Tibial artery (tissue), 4 donors: ENCODE results near the gene KLHDC8B.

Source experiments
- DNase-seq, 2 donors: peaks; one replicate each; pipeline ENCODE4 v3.0.0-alpha.2; 2019
- H3K27ac ChIP-seq, 2 donors: fragments of 200-600 bp; sonication (generic) in 1 of 2; 1 replicate in 1 of 2; 2 replicates in 1 of 2; pipeline ENCODE4 v1.5.1; 2018 to 2019; ENCODE audit warnings: mild to moderate bottlenecking in 1 of 2
- H3K27me3 ChIP-seq, 2 donors: fragments of 200-600 bp; sonication (generic) in 1 of 2; one replicate each; pipeline versions ENCODE4 v1.5.1 to v1.6.0; 2016 to 2019
- H3K36me3 ChIP-seq, 3 donors: fragments of 200-600 bp; sonication (generic) in 2 of 3; one replicate each; pipeline ENCODE4 v1.5.1; 2016 to 2019; ENCODE audit warnings: mild to moderate bottlenecking in 2 of 3
- H3K4me1 ChIP-seq, 4 donors: fragments of 200-600 bp; sonication (generic) in 2 of 4; 1 replicate in 3 of 4; 2 replicates in 1 of 4; pipeline ENCODE4 v1.5.1; 2016 to 2019
- H3K4me3 ChIP-seq, 2 donors: fragments of 200-600 bp; sonication (generic) in 1 of 2; 1 replicate in 1 of 2; 2 replicates in 1 of 2; pipeline ENCODE4 v1.5.1; 2018 to 2019; ENCODE audit warnings: mild to moderate bottlenecking in 2 of 2
- H3K9me3 ChIP-seq, 3 donors: fragments of 200-600 bp; sonication (generic) in 1 of 3; one replicate each; pipeline ENCODE4 v1.5.1; 2016 to 2019
- intact Hi-C: fragments of 100-400 bp; cut with DNase I; formaldehyde crosslinking; loops from one replicate; pipeline ENCODE4 v1.15.0; 2023; ENCODE audit warnings: low total_unique reads
- TF ChIP-seq, protein P1 (sequence below), 2 experiments: fragments of 200-600 bp in 1 of 2; fragments of 450-650 bp in 1 of 2; IDR thresholded peaks; one replicate each; pipeline ENCODE4 v1.5.1; 2017 to 2019; ENCODE audit warnings: antibody characterized with exemption in 2 of 2, mild to moderate bottlenecking in 1 of 2, moderate library complexity in 1 of 2

KLHDC8B gene

DNA sequence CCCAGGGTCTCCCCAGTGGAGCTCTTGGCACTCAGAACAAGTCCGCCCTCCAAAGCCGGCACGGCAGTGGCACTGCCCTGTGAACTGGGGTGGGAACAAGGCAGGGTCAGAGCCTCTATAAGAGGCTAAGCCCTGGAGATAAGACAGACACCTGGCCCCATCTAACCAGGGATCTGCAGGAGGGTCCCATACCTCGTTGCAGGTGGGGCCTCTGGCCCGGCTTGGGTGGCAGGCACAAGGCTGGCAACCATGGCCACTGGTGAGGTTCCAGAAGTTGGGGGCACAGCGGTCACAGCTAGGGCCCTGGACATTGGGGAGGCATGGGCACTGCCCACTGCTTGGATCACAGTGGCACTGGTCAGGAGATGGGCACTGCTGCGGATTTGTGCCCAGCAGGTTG is 47.2 kb upstream of the KLHDC8B start:
- DNase-seq = no peak
- H3K36me3 ChIP-seq = peaks cover 69 to 82% (median 78%) of the 10 kb centered on the region in 3 donors
- H3K4me3 ChIP-seq = no peak overlapping the region
- H3K4me1 ChIP-seq = peaks cover 4 to 18% (median 10%) of the 10 kb centered on the region in 4 donors
- intact Hi-C loops = no loop called here
- H3K27me3 ChIP-seq = no peaks in the 10 kb centered on the region
- H3K27ac ChIP-seq = no peak overlapping the region
- H3K9me3 ChIP-seq = no peaks in the 10 kb centered on the region
- TF ChIP-seq, protein P1, sequence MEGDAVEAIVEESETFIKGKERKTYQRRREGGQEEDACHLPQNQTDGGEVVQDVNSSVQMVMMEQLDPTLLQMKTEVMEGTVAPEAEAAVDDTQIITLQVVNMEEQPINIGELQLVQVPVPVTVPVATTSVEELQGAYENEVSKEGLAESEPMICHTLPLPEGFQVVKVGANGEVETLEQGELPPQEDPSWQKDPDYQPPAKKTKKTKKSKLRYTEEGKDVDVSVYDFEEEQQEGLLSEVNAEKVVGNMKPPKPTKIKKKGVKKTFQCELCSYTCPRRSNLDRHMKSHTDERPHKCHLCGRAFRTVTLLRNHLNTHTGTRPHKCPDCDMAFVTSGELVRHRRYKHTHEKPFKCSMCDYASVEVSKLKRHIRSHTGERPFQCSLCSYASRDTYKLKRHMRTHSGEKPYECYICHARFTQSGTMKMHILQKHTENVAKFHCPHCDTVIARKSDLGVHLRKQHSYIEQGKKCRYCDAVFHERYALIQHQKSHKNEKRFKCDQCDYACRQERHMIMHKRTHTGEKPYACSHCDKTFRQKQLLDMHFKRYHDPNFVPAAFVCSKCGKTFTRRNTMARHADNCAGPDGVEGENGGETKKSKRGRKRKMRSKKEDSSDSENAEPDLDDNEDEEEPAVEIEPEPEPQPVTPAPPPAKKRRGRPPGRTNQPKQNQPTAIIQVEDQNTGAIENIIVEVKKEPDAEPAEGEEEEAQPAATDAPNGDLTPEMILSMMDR (IDR thresholded peaks at IDR 0.05) = no peak

- intact Hi-C loops = no loop called here
- DNase-seq = no peak
These were observed 46.3 kb upstream of the KLHDC8B start for GRCh38 chr3:49124991-49125670.

GRCh38 chr3:49131040-49131439 is 40.4 kb upstream of the KLHDC8B start:
- peak overlapping the region; percentile 92 to 93 for H3K27ac ChIP-seq
- no peaks in the 10 kb centered on the region for H3K9me3 ChIP-seq
- peaks cover 0 to 51% (median 37%) of the 10 kb centered on the region in 4 donors for H3K4me1 ChIP-seq
- intact Hi-C loops = loop anchor here (5.0 kb wide), 1 partner anchor 34 kb away; no protein-coding TSS in a partner anchor
- peak overlapping the region; percentile 72 to 78 for H3K4me3 ChIP-seq
- H3K36me3 ChIP-seq = peaks cover 40 to 57% (median 46%) of the 10 kb centered on the region in 3 donors
- H3K27me3 ChIP-seq = no peaks in the 10 kb centered on the region
- TF ChIP-seq, protein P1 (IDR thresholded peaks at IDR 0.05) = no peak
- no peak for DNase-seq

More at GRCh38 chr3:49124991-49125670, 46.3 kb upstream of the KLHDC8B start:
- no peak overlapping the region for H3K4me3 ChIP-seq
- no peak overlapping the region for H3K27ac ChIP-seq
- H3K36me3 ChIP-seq = peaks cover 76 to 92% (median 87%) of the 10 kb centered on the region in 3 donors
- no peaks in the 10 kb centered on the region for H3K9me3 ChIP-seq
- peaks cover 0 to 17% (median 7%) of the 10 kb centered on the region in 4 donors for H3K4me1 ChIP-seq
- TF ChIP-seq, protein P1 (IDR thresholded peaks at IDR 0.05) = no peak
- H3K27me3 ChIP-seq = no peaks in the 10 kb centered on the region

- intact Hi-C loops = loop anchor here (5.0 kb wide), 1 partner anchor 34 kb away; no protein-coding TSS in a partner anchor
- peaks cover 35 to 52% (median 40%) of the 10 kb centered on the region in 3 donors for H3K36me3 ChIP-seq
- TF ChIP-seq, protein P1 (IDR thresholded peaks at IDR 0.05) = no peak
- no peaks in the 10 kb centered on the region for H3K27me3 ChIP-seq
- peak overlapping the region; percentile 92 to 93 for H3K27ac ChIP-seq
- H3K4me1 ChIP-seq = peaks cover 0 to 51% (median 37%) of the 10 kb centered on the region in 4 donors
- DNase-seq = no peak
- H3K9me3 ChIP-seq = no peaks in the 10 kb centered on the region
- H3K4me3 ChIP-seq = peak overlapping the region; percentile 72 to 78
These were observed 39.8 kb upstream of the KLHDC8B start for GRCh38 chr3:49131576-49131975.

- intact Hi-C loops = loop anchor here (5.0 kb wide), 1 partner anchor 35 kb away; no protein-coding TSS in a partner anchor
- H3K36me3 ChIP-seq = peaks cover 33 to 47% (median 35%) of the 10 kb centered on the region in 3 donors
- H3K27me3 ChIP-seq = no peaks in the 10 kb centered on the region
- H3K27ac ChIP-seq = peak overlapping the region; percentile 92 to 93
- TF ChIP-seq, protein P1 (IDR thresholded peaks at IDR 0.05) = no peak
- peak overlapping the region; percentile 72 to 78 for H3K4me3 ChIP-seq
- no peaks in the 10 kb centered on the region for H3K9me3 ChIP-seq
- peaks cover 0 to 51% (median 37%) of the 10 kb centered on the region in 4 donors for H3K4me1 ChIP-seq
- no peak for DNase-seq
These were observed 39.3 kb upstream of the KLHDC8B start for GRCh38 chr3:49132073-49132436.
